Heart right ventricle (tissue), 16 donors: ENCODE data around the gene MAN2A1. TPM values are rescaled to one million over a fixed set of nuclear protein-coding genes. Genes with fewer than 3 reads are reported as not detected.

ENCODE experiments used
- ATAC-seq, 8 donors: fragments of 200-7000 bp; cut with Tn5 transposase; one replicate each; pipeline ENCODE4 v1.9.1; 2020; ENCODE audit warnings: mild to moderate bottlenecking in 8 of 8, moderate library complexity in 8 of 8, moderate number of reproducible peaks in 1 of 8
- DNase-seq, 2 donors: peaks; one replicate each; pipeline ENCODE4 v3.0.0-alpha.2; 2020
- H3K27ac ChIP-seq, 10 donors: fragments of 200-600 bp; sonication (generic) in 2 of 10; one replicate each; pipeline versions ENCODE4 v1.5.0 to v1.8.0; 2020 to 2022; ENCODE audit warnings: mild to moderate bottlenecking in 3 of 10
- H3K27me3 ChIP-seq, 7 donors: fragments of 200-600 bp; one replicate each; pipeline ENCODE4 v1.8.0; 2021 to 2022; ENCODE audit warnings: mild to moderate bottlenecking in 2 of 7
- H3K36me3 ChIP-seq, 9 donors: fragments of 200-600 bp; sonication (generic) in 1 of 9; one replicate each; pipeline versions ENCODE4 v1.5.0 to v1.8.0; 2020 to 2022; ENCODE audit warnings: mild to moderate bottlenecking in 2 of 9
- H3K4me1 ChIP-seq, 9 donors: fragments of 200-600 bp; sonication (generic) in 1 of 9; one replicate each; pipeline versions ENCODE4 v1.5.0 to v1.8.0; 2020 to 2022; ENCODE audit warnings: mild to moderate bottlenecking in 4 of 9
- H3K4me3 ChIP-seq, 10 donors: fragments of 200-600 bp; sonication (generic) in 2 of 10; one replicate each; pipeline versions ENCODE4 v1.5.0 to v1.8.0; 2020 to 2022; ENCODE audit warnings: mild to moderate bottlenecking in 7 of 10, moderate library complexity in 2 of 10
- H3K9me3 ChIP-seq, 11 donors: fragments of 200-600 bp in 10 of 11; sonication (generic) in 2 of 11; one replicate each; pipeline versions ENCODE4 v1.5.0 to v1.8.0; 2013 to 2022; ENCODE audit warnings: mild to moderate bottlenecking in 2 of 11, control low read depth in 1 of 11, moderate library complexity in 1 of 11
- WGBS, 2 donors: extraction: QIAGEN DNeasy Blood & Tissue Kit; methylation state at CpG; one replicate each; pipeline ENCODE4 v1.1.7; 2013; ENCODE audit warnings: inconsistent platforms in 1 of 2; 5-methylcytosine and 5-hydroxymethylcytosine counted together
- intact Hi-C, 10 donors: fragments of 100-400 bp; cut with DNase I; formaldehyde crosslinking; loops; one replicate each; pipeline versions ENCODE4 v1.11.1 to v1.14.2; 2022
- polyA plus RNA-seq, 2 donors: library from polyadenylated mRNA; stranded (reverse); fragments of 200-250 nt; gene quantifications; one replicate each; pipeline ENCODE4 v1.2.3, GENCODE V29; 2013
- total RNA-seq, 10 donors: library from RNA; stranded (reverse); fragmentation: NEBNext Ultra II Directional in 3 of 10; extraction: Animal tissue kit (Norgen Biotek cat#: 25700) in 3 of 10; gene quantifications; one replicate each; pipeline versions ENCODE4 v1.2.1 to v1.2.4, GENCODE V29; 2021 to 2023
- TF ChIP-seq, protein P1 (sequence below), 9 donors: fragments of 200-600 bp; sonication (generic) in 2 of 9; IDR thresholded peaks; one replicate each; pipeline versions ENCODE4 v1.5.0 to v1.8.0; 2021 to 2022; ENCODE audit warnings: antibody characterized with exemption in 9 of 9, mild to moderate bottlenecking in 5 of 9, moderate library complexity in 1 of 9
- donor health status: Arrhythmogenic right ventricular cardiomyopathy.
- donor health status: ischemic (EF 13 %, LVEDD 7.1; RV severe dilation, severe dysfunction).
- donor health status: healthy with polysubstance abuse.
- donor health status: DM: no; HTN: yes; CAD: no.
- donor health status: DM: no; HTN: no; CAD: no.
- donor health status: ischemic (EF 25% LVEDD 6.9; RV normal size, moderate dysfunction).
- donor health status: ischemic (EF 25% LVEDD 5.7; RV mildly dilated, moderate dysfunction).
- donor health status: healthy.
- donor health status: DM: yes; HTN: yes; CAD: no.
- donor health status: Ischemic cardiomyopathy.
- donor health status: ischemic (EF 35%, LVEDD 5.7; RV mildly dilated, moderate dysfunction).
- donor health status: nonischemic (EF 11% LVEDD 7.7; RV severe dilation, severe dysfunction).
- donor health status: DM: yes; HTN: yes; CAD: no.
- donor health status: PGD.
- donor health status: ischemic (EF 29% LVEDD 5.4; RV normal size, mild dysfunction).
- donor health status: nonischemic (EF 23%, LVEDD 6.1; RV moderate dilation, normal function).

The MAN2A1 gene
- total and polyA plus RNA-seq, 12 donors: 2.9 to 16.1 (median 6.5) TPM

DNA sequence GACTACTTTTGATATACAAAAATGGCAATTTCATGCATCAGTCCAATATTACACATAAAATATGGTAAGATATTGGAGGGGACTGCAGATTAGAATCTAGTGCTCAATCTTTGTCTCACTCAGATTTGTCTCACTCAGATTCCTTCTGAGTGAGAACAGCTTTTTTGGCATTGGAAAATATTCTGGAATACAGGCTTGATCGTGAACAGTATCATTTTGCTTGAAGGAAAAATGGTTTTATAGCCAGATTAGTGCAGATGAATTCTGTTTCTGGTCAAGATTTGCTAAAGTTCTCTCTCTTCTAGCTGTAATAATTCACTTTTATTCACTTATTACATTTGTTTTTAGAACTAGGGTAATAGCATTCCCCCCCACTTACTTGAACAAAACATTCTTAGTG lies 51.2 kb downstream of the MAN2A1 start:
- H3K4me1 ChIP-seq: peaks cover 0 to 49% (median 24%) of the 10 kb centered on the region in 9 donors
- H3K4me3 ChIP-seq: no peak overlapping the region
- DNase-seq (no peak), ATAC-seq (no peak)
- no peaks in the 10 kb centered on the region for H3K9me3 ChIP-seq
- 72 to 84% methylated on average over 1 of the region's 1 CpG for WGBS, 2 donors
- intact Hi-C loops: no loop called here
- no peaks in the 10 kb centered on the region for H3K36me3 ChIP-seq
- no peak overlapping the region for H3K27ac ChIP-seq
- TF ChIP-seq, protein P1, sequence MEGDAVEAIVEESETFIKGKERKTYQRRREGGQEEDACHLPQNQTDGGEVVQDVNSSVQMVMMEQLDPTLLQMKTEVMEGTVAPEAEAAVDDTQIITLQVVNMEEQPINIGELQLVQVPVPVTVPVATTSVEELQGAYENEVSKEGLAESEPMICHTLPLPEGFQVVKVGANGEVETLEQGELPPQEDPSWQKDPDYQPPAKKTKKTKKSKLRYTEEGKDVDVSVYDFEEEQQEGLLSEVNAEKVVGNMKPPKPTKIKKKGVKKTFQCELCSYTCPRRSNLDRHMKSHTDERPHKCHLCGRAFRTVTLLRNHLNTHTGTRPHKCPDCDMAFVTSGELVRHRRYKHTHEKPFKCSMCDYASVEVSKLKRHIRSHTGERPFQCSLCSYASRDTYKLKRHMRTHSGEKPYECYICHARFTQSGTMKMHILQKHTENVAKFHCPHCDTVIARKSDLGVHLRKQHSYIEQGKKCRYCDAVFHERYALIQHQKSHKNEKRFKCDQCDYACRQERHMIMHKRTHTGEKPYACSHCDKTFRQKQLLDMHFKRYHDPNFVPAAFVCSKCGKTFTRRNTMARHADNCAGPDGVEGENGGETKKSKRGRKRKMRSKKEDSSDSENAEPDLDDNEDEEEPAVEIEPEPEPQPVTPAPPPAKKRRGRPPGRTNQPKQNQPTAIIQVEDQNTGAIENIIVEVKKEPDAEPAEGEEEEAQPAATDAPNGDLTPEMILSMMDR (IDR thresholded peaks at IDR 0.05): no peak
- no peaks in the 10 kb centered on the region for H3K27me3 ChIP-seq

GRCh38 chr5:109741390-109741789 lies 51.7 kb downstream of the MAN2A1 start:
- Histone ChIP-seq H3K27ac (no peak overlapping the region), H3K4me1 (peaks cover 0 to 49% (median 24%) of the 10 kb centered on the region in 9 donors), H3K36me3 (no peaks in the 10 kb centered on the region), H3K9me3 (no peaks in the 10 kb centered on the region), H3K27me3 (no peaks in the 10 kb centered on the region), H3K4me3 (no peak overlapping the region)
- 76 to 87% methylated on average over 1 of the region's 1 CpG for WGBS, 2 donors
- ATAC-seq: no peak
- DNase-seq: no peak
- TF ChIP-seq, protein P1 (IDR thresholded peaks at IDR 0.05): no peak
- intact Hi-C loops: no loop called here

- TF ChIP-seq, protein P1 (IDR thresholded peaks at IDR 0.05): no peak
- DNase-seq (no peak), ATAC-seq (peak in 3 of 8 donors; percentile 40 to 50 (median 44))
- no peaks in the 10 kb centered on the region for H3K27me3 ChIP-seq
- H3K9me3 ChIP-seq: no peaks in the 10 kb centered on the region
- intact Hi-C loops: no loop called here
- no peaks in the 10 kb centered on the region for H3K36me3 ChIP-seq
- H3K27ac ChIP-seq: peak overlapping the region in 3 of 10 donors; percentile 2 to 55 (median 2)
- H3K4me3 ChIP-seq: peak overlapping the region in 1 of 10 donors; percentile 15
- peaks cover 0 to 49% (median 24%) of the 10 kb centered on the region in 9 donors for H3K4me1 ChIP-seq
- 54 to 57% methylated on average over 5 of the region's 5 CpGs for WGBS, 2 donors
Measured at GRCh38 chr5:109743041-109743531, 53.4 kb downstream of the MAN2A1 start.

DNA sequence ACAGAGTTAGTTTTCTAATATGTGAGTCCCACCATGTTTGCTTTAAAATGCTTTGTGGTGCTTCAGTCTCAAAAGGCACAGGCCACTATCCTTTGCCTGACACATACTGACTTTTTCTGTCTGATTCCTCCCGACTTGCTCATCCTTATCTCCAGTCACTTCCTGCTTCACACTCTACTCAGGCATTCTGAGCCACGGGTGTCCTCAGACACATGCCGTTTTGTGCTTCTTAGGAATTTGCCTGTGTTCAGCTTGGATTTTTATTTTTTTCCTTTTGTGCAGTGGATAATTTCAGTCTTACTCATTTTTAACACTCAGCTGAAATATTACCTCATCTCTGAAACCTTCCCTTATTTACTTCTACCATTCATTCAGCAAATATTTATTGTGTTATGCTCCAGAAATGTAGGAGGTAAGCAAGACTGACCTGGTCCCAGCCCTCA lies 54.1 kb downstream of the MAN2A1 start:
- 51 to 52% methylated on average over 3 of the region's 3 CpGs for WGBS, 2 donors
- ATAC-seq (peak in 6 of 8 donors; percentile 44 to 79 (median 60)), DNase-seq (no peak)
- Histone ChIP-seq H3K36me3 (no peaks in the 10 kb centered on the region), H3K9me3 (no peaks in the 10 kb centered on the region), H3K4me3 (no peak overlapping the region), H3K27me3 (no peaks in the 10 kb centered on the region), H3K27ac (peak overlapping the region in 3 of 10 donors; percentile 1 to 55 (median 24)), H3K4me1 (peaks cover 0 to 49% (median 24%) of the 10 kb centered on the region in 9 donors)
- intact Hi-C loops: no loop called here
- TF ChIP-seq, protein P1 (IDR thresholded peaks at IDR 0.05): no peak
